Left colon (tissue), 2 donors: ENCODE results near the gene SPON1. TPM values are rescaled to one million over a fixed set of nuclear protein-coding genes. Genes with fewer than 3 reads are reported as not detected.
A peak's percentile ranks its signal among the peaks of the same experiment; 100 is the strongest.
"Not testable (repeated sequence)": the region's sequence is repeated elsewhere in the genome, so short reads cannot be mapped to it uniquely, and the experiment has no call there.

Experiments used
- ATAC-seq: fragments of 200-7000 bp; cut with Tn5 transposase; one replicate; pipeline ENCODE4 v1.9.1; 2020; ENCODE audit warnings: mild to moderate bottlenecking, moderate library complexity
- DNase-seq, 2 donors: peaks; one replicate each; pipeline ENCODE4 v3.0.0-alpha.2; 2020
- intact Hi-C, 2 donors: fragments of 100-400 bp; cut with DNase I in 1 of 2; cut with micrococcal nuclease in 1 of 2; formaldehyde crosslinking; loops; one replicate each; pipeline versions ENCODE4 v1.11.2 to v1.14.0; 2022; cut with DNase I, micrococcal nuclease
- total RNA-seq, 2 donors: library from RNA; stranded (reverse); fragmentation: NEBNext Ultra II Directional; extraction: Animal tissue kit (Norgen Biotek cat#: 25700); gene quantifications; one replicate each; pipeline ENCODE4 v1.2.1, GENCODE V29; 2021
- donor health status: DM: no; HTN: no; CAD: no.
- donor health status: DM: yes; HTN: yes; CAD: no.

SPON1 gene
- total RNA-seq, 2 donors from 2014 or later: 86.7 to 87.0 TPM

DNA sequence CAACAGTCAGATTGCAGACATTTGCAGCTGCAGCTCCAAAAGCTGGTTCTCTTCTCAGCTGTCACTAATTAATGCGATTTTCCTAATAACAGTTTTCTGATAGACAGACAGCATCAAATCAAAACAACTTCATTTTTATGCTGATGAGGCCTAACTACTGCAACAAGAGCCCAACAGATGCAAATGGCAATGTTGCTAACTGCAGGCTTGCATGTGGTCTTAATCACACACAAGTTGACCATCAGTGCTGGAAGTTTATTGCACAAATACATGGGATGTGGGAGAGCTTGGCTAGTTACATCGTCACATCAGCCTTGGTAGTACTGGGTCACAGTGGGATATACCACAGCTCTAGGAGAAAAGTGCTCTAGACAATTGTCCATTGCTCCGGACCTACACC, 99.2 kb downstream of the SPON1 start:
- no peak for DNase-seq
- ATAC-seq: no peak
- intact Hi-C loops: no loop called here

DNA sequence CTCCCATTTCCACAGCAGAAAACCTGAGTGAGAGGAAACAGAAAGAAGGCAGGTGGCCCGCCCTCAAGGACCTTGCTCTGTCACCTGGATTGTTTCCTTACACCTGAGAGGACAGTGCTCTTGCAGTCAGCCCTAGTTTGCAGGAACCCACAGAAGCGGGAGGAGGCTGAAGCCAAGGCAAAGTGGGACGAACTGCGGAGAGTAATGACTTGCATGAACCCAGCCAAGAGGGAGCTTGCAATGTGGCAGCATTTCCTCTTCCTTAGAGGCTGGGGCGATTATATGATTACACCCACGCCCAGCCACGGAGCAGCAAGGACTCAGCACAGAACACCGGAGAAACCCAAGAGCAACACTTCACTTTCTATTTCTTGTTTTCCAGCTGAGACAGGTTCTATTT, 102.6 kb downstream of the SPON1 start:
- peak; percentile 51 to 59 for DNase-seq
- peak; percentile 97 for ATAC-seq
- intact Hi-C loops: no loop called here

DNA sequence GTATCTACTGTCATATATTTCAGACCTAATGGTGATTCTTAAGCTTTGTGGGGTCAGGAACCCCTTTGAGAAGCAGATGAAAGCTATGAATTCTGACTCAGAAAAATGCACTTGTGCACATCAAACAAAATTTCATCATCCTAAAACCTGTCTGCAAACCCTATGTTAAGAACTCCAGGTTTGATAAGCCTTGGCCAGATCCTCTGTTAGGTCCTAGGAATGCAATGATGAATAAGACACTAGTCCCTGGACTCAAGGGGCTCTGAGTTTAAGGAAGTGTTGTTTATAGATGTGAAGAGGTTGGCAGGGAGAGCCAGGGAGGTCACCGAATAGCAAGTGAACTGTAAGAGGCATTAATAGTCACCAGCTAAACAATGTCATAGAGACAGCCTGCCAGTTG, 103.2 kb downstream of the SPON1 start:
- peak; percentile 17 for ATAC-seq
- intact Hi-C loops: no loop called here
- no peak for DNase-seq

DNA sequence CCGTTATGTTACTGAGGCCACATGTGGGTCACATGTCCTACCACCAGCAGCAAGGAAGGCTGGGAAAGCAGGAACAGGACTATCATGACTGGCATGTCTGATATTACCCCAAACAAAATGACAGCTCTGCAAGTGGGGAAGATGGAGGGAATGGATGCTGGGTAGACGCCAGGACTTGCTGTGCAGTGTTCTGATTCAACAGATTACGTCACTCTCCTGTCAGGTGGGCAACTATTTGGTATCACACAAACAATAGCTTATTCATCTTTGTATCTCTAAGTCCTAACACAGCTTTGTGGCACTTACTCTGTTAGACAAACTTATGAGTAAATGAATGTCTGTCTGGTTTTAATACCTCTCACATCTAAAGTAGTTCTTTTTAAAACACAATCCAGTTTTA, 105.2 kb downstream of the SPON1 start:
- DNase-seq: no peak
- intact Hi-C loops: no loop called here
- ATAC-seq: no peak

DNA sequence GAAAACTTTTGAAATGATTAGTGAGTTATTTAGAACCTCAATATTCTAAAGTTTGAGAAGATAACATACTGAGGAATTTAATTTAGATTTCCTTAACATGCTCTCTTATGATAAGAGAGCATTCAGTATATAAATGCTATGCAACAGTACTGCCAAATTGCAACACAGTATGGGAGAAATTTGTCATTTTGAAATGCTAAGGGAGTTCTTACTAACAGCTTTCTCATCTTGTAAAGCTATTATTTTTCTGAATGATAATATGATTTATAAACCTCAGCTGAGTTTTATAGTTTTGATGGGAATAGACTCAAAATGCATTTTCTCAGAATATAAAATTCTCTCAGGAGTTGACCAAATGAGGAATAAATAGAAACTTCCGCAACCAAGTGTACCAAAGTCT, 108.4 kb downstream of the SPON1 start:
- ATAC-seq (no peak), DNase-seq (no peak)
- intact Hi-C loops: no loop called here

DNA sequence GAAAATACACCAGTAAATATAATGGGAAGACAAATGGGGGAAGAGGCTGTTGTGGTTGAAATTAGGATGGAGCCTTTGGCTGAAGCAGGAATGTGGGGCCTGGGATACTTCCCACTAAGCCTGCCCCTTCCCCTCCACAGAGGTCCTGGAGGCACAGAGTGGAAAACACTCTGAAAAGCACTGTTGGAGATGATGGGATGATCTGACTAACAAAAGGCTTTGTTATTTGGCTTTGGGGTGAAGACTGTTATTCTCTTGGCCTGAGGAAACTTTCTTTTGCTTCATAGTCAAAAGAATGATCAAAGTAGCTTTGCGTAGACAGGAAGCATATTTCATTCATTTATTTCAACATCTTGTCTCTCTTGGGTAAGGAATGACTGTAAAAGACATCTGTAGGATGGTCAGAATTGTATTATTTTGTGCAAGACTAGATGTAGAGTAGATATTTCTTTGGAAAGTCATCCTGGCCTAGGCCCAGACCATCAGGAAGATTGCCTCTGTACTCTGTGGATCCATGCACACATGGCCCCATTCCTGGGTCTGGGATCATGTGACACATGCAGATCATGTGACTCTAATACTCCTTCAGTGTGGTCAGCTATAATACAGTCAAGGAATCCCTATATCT, 111.4 kb downstream of the SPON1 start:
- no peak for DNase-seq
- no peak for ATAC-seq
- intact Hi-C loops: no loop called here

DNA sequence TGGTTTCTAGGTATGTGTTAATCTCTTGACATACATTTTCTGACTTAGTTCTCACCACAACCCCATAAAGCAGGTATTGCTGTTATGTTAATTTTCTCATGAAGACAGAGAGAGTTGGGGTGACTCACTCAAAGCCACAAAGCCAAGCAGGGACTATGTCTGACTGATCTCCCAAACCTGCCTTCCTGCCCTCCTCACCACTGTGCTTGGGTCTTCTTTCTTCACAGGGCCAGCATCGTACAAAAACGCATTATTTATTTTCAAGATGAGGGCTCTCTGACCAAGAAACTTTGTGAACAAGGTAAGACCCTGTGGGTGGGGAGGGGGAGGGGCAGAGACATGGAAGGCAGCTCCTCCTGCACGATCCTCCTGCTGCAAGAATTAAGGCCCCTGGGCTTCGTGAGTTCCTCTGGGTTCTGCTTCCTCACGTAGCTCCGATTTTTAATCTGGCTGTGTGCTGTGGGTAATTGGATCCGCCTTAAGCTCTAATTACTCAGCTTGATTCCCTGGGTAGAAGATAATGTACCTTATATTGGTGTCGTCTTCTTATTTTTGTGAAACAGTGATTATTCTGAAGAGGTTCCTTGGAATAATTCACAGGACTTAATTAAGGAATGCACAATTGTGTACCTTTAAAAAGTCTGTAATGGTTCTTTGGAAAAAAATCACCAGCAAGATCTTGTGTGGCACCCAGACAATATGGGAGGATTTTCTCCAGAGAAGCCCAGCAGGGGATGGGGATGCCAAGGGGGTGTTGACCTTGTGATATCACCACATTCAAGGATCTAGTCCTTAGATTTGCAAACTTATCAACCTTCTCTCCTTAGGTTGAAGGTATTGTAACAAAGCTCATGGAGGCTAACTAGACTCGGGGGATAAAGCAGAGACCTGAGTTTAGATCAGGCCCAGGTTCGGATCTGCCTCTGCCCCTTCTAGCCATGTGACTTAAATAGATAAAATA, 112.9 kb downstream of the SPON1 start:
- ATAC-seq (no peak), DNase-seq (peak in 1 of 2 donors; percentile 15)
- intact Hi-C loops: no loop called here

DNA sequence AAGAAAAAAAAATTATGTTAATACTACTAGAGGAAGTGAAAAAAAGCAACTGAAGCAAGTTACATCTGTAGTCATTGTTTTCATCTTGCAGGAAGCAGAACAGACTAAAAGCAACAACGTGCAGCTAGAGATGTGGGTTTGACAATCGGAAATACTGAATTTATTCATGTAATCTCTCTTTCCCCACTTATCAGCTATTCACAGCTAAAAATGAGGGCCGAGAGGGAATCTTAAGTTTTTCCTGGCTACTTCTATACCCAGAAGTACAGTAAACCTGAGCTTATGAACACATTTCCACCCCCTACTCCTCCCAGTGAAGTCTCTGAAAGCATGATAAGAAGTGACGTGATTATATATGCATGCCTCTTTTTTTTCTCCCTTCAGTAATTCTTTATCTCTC, 116.5 kb downstream of the SPON1 start:
- no peak for DNase-seq

DNA sequence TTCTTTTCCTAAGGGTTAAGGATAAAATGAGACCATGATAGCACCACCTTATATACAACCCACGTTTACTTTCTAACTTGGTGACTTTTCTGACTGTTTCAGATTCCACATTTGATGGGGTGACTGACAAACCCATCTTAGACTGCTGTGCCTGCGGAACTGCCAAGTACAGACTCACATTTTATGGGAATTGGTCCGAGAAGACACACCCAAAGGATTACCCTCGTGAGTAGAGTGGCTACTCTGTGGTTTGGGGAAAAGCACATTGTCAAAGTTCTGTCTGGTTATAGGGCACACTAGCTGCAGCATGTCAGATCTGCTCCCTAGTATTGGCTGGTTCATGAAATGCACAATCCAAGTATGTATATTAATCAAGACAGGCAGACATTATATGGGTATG, 117.3 kb downstream of the SPON1 start:
- intact Hi-C loops: no loop called here
- DNase-seq (no peak), ATAC-seq (no peak)

More for the DNA sequence above, 116.5 kb downstream of the SPON1 start:
- ATAC-seq: no peak
- intact Hi-C loops: no loop called here

DNA sequence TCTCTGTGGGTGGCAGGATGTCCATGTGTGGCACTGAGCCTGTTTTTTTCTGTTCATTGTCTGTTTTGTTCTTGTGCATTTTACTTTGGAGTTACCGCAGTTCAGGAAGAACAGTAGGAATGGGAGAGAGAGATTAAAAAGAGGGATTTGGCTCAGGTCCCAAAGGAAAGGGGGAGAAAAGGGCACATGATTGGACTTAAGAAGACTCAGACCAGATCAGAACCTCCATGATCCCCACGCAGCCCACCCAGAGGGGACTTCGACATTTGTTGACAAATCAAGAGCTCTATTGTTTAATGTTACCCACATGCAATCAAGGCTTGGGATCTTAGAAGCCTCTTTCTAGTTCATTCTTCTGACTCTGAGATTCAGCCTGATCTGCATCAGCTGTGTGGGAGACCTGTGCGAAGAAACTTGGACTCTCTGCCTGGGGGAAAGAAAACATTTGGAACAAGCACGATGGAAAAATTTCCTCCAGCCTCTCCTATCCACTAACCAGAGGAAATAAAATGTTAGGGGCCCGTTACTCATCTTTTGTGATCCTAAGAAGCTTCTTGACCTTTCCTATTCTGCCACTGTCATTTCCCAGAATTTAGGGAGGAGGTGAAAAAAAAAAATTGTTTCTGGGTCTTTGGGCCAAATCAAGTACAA, 119.2 kb downstream of the SPON1 start:
- DNase-seq (no peak), ATAC-seq (no peak)
- intact Hi-C loops: no loop called here

DNA sequence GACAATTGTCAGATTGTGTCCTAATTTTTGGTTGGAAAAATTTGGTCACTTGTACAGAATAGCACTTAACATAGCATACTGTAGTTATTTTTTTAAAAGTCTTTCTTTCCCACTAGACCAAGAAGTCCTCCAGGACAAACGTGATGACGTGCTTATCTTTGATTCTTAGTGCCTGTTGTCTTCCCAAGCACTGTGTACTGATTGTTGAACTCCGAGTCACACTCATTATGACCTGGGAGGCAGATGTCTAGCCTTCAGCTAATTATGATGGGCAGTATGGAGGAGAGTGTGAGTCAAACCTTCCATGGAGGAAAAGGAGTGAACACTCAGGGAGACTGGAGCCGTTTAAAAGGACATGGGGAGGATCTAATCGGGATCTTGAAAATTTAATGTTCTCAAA, 119.8 kb downstream of the SPON1 start:
- intact Hi-C loops: no loop called here
- DNase-seq (no peak), ATAC-seq (no peak)

DNA sequence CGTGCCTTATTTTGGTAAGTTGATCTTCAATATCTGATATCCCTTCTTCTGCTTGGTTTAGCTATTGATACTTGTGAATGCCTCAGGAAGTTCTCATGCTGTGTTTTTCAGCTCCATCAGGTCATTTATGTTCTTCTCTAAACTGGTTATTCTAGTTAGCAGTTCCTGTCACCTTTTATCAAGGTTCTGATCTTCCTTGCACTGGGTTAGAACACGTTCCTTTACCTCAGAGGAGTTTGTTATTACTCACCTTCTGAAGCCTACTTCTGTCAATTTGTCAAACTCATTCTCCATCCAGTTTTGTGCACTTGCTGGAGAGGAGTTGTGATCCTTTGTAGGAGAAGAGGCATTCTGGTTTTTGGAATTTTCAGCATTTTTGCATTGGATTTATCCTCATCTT, 126.3 kb downstream of the SPON1 start:
- intact Hi-C loops, ATAC-seq, DNase-seq: not testable (repeated sequence)

DNA sequence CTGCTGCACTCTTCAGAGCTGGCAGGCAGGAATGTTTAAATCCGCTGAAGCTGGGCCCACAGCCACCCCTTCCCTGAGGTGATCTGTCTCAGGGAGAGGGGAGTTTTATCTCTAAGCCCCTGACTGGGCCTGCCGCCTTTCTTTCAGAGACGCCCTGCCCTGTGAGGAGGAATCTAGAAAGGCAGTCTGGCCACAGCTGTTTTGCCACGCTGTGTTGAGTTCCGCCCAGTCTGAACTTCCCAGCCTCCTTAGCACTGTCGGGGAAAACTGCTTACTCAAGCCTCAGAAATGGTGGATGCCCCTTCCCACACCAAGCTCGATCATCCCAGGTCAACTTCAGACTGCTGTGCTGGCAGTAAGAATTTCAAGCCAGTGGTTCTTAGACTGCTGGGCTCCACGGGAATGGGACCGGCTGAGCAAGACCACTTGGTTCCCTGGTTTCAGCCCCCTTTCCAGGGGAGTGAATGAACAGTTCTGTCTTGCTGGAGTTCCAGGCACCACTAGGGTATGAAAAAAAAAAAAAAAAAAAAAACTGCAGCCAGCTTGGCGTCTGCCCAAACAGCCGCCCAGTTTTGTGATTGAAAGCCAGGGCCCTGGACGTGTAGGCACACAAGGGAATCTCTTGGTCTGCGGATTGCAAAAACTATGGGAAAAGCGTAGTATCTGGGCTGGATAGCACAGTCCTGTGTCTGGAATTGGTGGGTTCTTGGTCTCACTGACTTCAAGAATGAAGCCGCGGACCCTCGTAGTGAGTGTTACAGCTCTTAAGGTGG, 127.4 kb downstream of the SPON1 start:
- no peak for ATAC-seq
- intact Hi-C loops: no loop called here
- no peak for DNase-seq

DNA sequence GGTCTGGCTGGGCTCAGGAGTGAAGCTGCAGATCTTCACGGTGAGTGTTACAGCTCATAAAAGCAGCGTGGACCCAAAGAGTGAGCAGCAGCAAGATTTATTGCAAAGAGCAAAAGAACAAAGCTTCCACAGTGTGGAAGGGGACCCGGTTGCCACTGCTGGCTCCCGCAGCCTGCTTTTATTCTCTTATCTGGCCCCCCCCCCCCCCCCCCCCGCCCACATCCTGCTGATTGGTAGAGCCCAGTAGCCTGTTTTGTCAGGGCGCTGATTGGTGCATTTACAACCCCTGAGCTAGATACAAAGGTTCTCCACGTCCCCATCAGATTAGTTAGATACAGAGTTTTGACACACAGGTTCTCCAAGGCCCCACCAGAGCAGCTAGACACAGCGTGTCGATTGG, 128.1 kb downstream of the SPON1 start:
- ATAC-seq, intact Hi-C loops, DNase-seq: not testable (repeated sequence)

DNA sequence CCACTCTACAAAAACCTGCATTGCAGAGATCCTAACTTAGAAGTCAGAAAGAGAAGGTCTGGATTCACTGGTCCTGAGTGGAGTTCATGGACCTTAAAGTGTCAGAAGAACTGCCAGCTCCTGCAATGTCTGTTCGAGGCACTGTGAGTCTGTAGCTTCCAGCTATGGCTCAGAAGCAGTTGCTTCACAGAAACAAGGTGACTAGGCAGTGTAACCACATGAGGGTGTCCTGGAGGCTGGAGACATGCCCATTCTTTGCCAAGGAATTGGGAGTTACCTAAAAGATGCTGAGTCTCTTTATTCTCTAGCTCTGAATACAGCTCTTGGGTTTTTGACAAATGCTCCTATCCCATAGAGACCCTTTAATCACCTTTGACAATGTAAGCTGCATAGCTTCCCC, 130.5 kb downstream of the SPON1 start:
- no peak for ATAC-seq
- DNase-seq: no peak
- intact Hi-C loops: no loop called here

DNA sequence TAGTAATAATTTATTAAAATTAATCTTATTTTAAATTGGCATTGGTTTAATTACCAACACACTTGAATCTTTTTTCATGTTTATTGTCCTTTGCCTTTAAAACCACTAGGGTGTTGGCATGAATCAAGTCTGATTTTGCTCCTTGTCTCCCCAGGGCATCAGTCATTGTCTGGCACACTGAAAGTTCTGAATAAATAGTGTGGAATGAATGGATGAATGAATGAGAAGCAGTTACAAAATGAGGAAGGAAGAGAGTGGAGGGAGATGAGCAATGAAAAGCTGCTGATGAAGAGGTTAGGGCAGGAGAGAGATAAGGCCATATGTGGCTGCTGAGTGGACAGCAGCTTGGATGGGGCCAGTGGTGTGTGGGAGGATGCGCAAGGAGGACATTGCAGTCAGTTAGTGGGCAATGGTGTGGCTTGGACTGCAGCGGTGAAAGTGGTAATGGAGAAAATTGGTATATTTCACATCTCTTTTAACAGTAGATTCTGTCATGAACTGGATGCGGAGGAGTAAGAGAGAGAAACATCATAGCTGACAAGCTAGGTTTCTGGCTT, 132.0 kb downstream of the SPON1 start:
- DNase-seq (no peak), ATAC-seq (no peak)
- intact Hi-C loops: no loop called here

DNA sequence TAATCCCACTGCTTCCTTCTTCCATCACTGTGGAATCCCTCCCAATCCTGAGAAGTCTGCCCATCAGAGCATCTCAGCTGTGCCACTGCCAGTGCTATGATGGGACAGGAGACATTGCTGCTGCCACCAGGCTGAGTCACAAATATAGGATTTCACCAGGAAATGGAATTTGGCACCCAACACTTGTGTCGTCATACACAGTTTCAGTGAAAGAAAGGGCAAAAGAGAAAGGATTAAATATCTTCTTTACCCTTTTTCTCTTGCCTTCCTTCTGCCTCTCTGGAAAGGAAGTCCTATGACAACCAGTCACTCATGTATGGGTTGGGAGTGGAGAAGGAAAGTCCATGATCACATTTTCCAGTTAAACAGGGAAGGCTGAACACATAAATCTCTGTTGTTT, 133.4 kb downstream of the SPON1 start:
- no peak for ATAC-seq
- intact Hi-C loops: no loop called here
- DNase-seq: no peak

DNA sequence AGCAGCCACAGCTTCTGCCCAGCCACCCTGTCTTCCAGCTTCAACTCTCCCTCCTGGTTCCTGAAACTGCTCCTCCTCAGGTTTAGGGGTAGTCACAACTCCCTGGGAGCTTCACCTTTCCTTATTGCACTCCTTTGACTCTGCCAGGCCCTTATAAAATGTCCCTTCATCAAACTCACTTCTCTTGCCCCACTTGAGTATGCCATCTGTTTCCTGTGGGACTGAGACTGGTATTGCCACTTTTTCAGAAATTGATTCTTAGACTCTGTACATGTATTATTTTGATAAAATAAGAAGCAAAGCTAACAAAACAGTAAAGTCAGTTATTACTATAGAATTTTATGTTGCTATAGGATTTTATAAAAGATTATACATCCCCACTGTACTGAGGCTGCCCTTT, 134.1 kb downstream of the SPON1 start:
- no peak for ATAC-seq
- DNase-seq: no peak
- intact Hi-C loops: no loop called here

DNA sequence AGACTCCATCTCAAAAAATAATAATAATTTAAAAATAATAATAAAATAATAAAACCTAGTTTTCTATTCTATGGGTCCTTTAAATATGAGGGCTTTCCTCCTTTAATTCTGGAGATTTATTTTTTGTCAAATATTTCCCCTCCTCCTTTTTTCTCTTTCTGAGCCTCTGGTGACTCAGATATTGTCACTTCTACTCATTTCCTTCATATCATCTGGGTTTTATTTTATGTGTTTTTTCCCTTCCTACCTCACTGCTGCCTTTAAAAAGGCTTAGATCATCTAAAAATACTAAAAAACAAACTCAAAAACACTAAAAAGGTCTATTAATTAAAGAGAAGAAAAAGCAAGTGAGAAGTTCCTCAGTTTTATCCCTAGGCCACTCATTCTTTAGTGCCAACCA, 138.9 kb downstream of the SPON1 start:
- intact Hi-C loops: no loop called here
- DNase-seq (no peak), ATAC-seq (no peak)
